SK-N-MC (cell line): ENCODE results near the gene RBPJ.

Experiments
- DNase-seq: peaks from one replicate; pipeline ENCODE4 v3.0.0-alpha.2; 2011; ENCODE audit warnings: low read depth, low spot score
- H3K27ac ChIP-seq: fragments of 200-600 bp; sonication (generic); 2 replicates; pipeline ENCODE4 v1.5.1; 2016; ENCODE audit warnings: mixed run types
- H3K36me3 ChIP-seq: fragments of 200-600 bp; sonication (generic); 2 replicates; pipeline ENCODE4 v1.6.1; 2017; ENCODE audit warnings: antibody characterized with exemption, low read length, mixed read lengths; ENCODE audit not compliant: insufficient read depth
- H3K4me3 ChIP-seq: fragments of 200-600 bp; sonication (generic); 2 replicates; pipeline ENCODE4 v1.5.1; 2016
- H3K9ac ChIP-seq: fragments of 200-600 bp; sonication (generic); 2 replicates; pipeline ENCODE4 v1.8.0; 2017; ENCODE audit warnings: mixed run types, mixed read lengths; ENCODE audit not compliant: insufficient read length
- H3K9me3 ChIP-seq: fragments of 200-600 bp; sonication (generic); 2 replicates; pipeline ENCODE4 v1.6.1; 2017; ENCODE audit warnings: low read depth, mild to moderate bottlenecking, antibody characterized with exemption, low read length, moderate library complexity, mixed read lengths
- EZH2 ChIP-seq: fragments of 200-600 bp; sonication (generic); IDR thresholded peaks from one replicate; pipeline ENCODE4 v1.6.1; 2017; ENCODE audit warnings: antibody characterized with exemption
- FOXP2 ChIP-seq: optimal IDR thresholded peaks from 2 replicates; pipeline ENCODE3; 2011; ENCODE audit warnings: mild to moderate bottlenecking, moderate library complexity; ENCODE audit not compliant: insufficient read depth; ENCODE audit errors: extremely low read length, control extremely low read depth
- POLR2AphosphoS5 ChIP-seq: IDR thresholded peaks from 2 replicates; pipeline ENCODE4 v1.6.1; 2012; ENCODE audit warnings: mild to moderate bottlenecking, low read depth, low read length, borderline replicate concordance

RBPJ gene

DNA sequence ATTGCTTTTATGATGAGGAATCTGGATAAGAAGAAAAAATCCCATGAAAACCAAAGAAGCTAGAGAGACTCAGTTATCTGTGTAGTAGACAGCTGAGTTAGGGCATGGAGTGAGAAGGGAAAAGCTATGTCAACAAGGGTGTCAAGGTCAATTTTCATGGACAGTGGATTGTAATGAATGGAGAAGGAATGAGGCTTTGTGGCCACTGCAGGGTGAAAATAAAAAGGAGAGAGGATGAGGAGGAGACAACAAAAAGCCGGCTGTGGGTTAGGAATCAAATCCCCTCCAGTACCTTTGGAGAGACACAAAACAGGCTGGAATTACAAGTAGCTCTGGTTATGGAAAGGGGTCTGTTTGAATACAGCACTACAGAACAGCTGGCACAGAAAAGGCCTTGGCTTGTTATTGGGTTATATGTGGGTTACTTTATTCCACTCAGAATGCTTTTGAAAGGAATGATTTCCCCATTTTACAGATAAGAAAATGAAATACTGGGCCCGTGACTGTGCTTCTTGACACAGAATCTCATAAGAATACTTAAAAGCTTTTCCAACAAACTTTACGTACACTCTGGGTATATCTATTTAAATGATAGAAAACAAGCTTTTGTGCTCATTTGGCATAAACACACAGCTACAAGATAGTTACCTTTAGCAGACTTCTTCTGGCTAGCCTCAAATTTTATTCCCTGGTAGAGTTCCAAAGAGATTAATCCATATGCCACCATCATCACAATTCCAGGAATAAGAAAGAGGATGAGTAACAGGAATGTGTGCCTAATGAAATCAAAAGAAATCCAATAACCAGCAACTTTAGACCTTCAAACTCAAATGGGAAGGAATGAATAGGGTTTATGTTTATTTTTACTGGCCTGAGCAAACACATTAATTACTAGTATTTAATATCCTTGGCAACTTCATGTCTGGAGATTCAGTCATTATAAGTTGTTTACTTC is 162.0 kb downstream of the RBPJ start:
- TF ChIP-seq POLR2AphosphoS5 (no peak), FOXP2 (no peak), EZH2 (no peak)

DNA sequence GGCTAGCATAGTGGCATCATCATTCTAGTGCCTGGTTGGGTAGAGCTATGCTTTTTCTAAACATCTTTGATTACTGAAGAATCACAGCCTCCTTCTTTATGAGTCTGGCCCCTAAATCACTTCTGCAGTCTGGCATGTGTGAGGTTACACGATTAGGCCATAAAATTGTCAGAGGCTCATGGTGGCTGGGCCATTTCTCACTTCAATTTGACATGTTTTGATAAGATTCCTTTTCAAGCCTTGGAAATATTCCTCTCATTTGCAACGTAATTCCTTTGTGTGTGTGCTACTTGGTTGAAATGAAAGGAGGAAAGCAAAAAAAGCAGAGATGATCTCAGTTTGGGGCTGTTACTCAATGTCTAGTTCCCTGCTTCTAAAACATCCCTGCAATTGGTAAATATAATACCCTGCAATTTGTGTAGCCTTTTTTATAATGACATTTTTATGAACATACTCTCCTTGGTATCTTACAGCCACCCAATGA is 163.3 kb downstream of the RBPJ start:
- Histone ChIP-seq H3K9me3 (no peaks in the 10 kb centered on the region), H3K9ac (no peak overlapping the region), H3K27ac (no peak overlapping the region), H3K36me3 (no peaks in the 10 kb centered on the region), H3K4me3 (no peak overlapping the region)
- no peak for DNase-seq
- TF ChIP-seq POLR2AphosphoS5 (no peak), EZH2 (no peak), FOXP2 (no peak)

More for the DNA sequence above, 162.0 kb downstream of the RBPJ start:
- Histone ChIP-seq H3K9ac (no peak overlapping the region), H3K4me3 (no peak overlapping the region), H3K36me3 (no peaks in the 10 kb centered on the region), H3K9me3 (no peaks in the 10 kb centered on the region), H3K27ac (no peak overlapping the region)
- DNase-seq: no peak

DNA sequence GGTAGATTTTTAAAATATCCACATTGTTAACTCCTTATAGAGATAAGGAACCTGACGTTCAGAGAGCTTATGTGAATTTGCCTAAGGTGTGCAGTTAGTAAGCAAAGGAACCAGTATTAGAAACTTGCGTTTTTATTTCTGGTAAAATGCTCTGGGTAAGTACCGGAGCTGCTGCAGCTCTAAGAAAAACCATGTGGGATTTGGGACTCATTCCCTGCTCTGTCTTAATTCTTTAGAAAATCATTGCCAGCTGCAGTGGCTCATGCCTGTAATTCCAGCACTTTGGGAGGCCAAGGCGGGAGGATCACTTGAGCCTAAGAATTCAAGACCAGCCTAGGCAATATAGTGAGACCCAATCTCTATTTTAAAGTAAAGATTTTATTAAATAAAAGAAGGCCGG is 163.7 kb downstream of the RBPJ start:
- no peak overlapping the region for H3K9ac ChIP-seq
- no peak overlapping the region for H3K27ac ChIP-seq
- no peaks in the 10 kb centered on the region for H3K9me3 ChIP-seq
- no peaks in the 10 kb centered on the region for H3K36me3 ChIP-seq
- TF ChIP-seq EZH2 (no peak), FOXP2 (no peak), POLR2AphosphoS5 (no peak)
- no peak for DNase-seq
- no peak overlapping the region for H3K4me3 ChIP-seq
